Dedifferentiated amniotic fluid mesenchymal stem cell (primary cell): Measurements from ENCODE around the gene OR6K3.

Source experiments
- DNase-seq: peaks from one replicate; pipeline ENCODE4 v3.0.0-alpha.2; 2016; ENCODE audit errors: extremely low spot score

The OR6K3 gene

GRCh38 chr1:158686111-158687009 lies 34.2 kb downstream of the OR6K3 start, which contains the start of gene SPTA1:
TSS of gene SPTA1 (minus strand) at chr1:158686715. CDS start at chr1:158686517, 198 bp downstream.
- no peak for DNase-seq

GRCh38 chr1:158685085-158685484 lies 35.4 kb downstream of the OR6K3 start:
- no peak for DNase-seq

DNA sequence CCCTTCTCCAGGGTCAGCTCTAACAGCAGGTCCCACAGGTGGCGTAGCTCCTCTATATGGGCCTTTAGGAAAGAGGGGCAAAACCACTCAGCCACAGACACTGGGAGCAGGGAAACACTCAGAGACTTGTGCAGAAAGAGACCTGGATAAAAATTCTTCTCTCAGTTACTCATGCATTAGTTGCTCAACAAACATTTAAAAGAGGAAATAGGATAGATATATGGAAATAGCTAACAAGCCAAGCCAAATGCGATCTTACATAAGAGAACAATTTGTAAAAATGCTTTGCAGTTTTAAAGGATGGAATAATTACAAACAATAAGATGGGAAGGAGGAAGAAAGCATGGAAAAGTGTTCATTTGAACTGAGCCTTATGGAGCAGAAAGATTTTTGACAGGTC lies 38.9 kb downstream of the OR6K3 start:
- DNase-seq, result no peak

- no peak for DNase-seq
These were observed 41.2 kb downstream of the OR6K3 start for GRCh38 chr1:158679289-158679688.

DNA sequence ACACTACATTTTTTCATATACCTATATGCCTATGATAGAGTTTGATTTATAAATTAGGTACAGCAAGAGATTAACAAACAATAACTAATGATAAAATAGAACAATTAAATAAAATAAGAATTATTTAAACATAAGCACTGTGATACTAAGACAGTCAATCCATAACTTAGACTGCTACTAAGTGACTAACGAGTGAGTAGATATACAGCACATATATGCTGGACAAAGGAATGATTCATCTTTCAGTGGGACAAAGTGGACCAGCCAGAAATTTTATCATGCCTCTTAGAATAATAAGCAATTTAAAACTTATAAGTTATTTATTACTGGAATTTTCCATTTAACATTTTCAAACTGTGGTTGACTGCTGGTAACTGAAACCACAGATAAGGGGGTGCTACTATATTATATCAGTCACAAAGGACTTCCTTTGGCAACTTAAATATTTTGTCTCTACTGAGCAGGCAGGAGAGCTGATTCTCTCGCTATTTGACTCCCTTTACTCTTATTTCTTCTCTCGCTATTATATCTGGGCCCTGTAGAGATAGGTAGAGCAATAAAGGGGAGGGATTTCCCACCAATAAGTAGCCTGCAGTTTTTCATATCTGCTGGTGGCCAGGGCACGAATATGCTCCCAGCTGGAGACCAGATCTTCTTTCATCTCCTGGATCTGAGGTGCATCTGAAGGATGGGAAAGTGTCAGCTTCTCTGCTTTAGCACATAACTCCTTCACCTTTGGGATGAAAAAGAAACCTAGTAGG lies 44.8 kb downstream of the OR6K3 start:
- no peak for DNase-seq

- DNase-seq, result no peak
These were observed 46.2 kb downstream of the OR6K3 start for GRCh38 chr1:158674302-158674701.
